ENCODE measurements around the gene CARMIL1. TPM values are rescaled to one million over a fixed set of nuclear protein-coding genes. Genes with fewer than 3 reads are reported as not detected.

The CARMIL1 gene
- 1.6 and 2.6 TPM in 2 replicates for total RNA-seq (2014; rRNA removed; shearing (Covaris generic))
- 1.7 and 2.1 TPM in 2 replicates for polyA plus RNA-seq (2014; cell fraction: nucleus; rRNA removed)

DNA sequence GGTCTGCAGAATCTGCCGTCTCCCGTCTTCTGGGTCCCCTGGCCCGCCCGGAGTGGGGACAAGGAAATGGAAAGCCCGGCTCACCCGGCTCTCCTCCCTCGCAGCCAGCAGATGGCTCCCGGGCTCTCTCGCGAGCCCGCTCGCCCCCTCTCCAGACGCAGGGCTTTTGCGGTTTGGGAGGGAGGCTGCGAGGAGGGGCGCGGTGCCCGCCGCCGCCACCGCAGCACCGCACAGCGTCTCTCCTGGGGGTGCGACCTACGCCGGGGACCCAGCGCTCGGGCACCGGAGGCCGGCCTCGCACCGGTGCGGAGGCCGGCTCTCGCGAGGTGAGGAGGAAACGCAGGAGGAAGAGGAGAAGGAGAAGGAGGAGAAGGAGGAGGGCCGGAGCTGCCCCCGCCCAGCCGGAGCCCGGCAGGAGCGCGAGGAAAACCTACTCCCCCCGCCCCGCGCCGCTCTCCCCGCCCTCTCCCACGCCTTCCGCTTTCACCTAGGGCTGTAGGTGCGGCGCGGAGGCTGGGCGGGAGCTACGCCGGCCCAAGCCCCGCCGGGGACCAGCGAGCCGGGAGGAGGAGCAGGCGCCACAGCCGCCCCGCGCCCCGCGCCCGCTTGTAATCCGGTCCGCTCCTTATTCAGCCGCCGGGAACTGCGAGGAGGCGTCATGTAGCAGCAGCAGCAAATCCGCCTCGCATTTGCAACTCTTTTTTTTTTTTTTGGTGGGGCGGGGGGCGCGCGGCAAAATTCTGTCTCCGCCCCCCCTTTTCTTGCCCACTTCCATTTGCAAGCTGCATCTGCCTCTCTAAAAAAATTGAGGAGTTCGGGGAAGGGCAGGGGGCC, at the start of gene CARMIL1:
Gene CARMIL1 (plus strand): TSS at position 461 of the 834 bp plus-strand sequence. CDS start 422 bp downstream, outside the sequence.
- DNase-seq (ENCODE audit: extremely low read depth, low read depth), result peak; percentile 39

DNA sequence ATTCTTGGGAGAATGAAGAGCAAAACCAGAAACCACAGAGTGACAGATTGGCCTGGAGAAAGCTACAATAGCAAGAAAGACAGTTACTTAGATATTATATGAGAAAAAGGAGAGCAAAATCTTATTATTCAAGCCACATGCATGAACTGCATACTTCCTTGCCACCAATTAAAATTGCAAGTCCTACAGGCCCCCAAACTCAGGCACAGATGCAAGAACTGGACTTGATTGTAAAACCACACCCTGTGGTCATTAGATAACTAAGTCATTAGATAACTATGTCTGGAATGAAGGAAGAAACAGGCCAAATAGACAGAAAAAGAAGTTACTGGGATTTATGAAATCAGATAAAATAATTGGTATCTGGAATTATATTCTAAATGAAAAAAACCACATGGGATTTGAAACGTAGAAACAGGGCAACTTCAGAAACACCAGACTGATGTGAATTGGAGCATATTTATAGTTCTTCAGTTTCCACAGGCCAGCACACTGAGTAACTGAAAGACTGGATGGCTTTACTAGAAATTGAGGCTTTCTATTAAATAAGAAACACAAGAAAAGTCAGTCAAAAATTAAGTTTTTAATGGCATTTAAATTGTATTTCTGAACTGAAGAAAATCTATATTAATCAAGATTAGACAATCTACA, 49.4 kb upstream of the CARMIL1 start:
- DNase-seq (ENCODE audit: extremely low read depth, low read depth), result no peak

DNA sequence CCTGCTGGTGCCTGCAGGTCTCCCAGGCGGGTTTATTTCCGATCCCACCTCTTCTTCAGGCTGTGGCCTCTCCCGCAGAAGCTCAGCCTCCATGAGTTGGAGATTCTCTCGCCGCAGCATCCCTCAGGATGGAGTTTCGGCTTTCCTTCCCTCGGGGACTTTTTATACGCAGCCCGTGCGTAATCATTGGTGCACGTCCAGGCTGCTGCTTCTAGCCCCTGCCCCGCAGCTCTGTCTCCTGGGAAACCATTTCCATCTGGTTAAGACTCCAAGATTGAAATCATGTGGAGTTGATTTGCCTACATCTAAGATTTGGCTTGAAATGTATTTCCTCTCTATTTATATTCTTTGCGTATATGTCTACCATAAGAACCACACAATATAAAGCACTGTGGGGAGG, 46.7 kb upstream of the CARMIL1 start:
- no peak for DNase-seq (ENCODE audit: extremely low read depth, low read depth)

DNA sequence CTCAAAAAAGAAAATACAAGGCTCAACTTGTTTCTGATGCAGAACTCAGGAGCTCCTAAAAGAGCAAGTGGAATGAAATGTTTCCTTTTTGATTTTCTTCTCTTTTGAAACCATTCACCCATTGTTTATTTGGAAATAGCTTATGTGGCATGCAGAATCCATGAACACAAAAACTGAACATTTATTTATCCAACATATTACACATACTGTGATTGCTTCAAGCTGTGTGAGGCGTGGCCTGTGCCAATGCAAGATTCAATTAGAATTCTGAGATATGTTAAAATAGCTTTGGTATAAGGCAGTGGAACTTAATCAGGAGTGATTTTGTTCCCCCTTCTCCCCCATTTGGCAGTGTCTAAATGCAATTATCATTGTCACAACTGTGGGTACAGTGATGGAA, 45.9 kb upstream of the CARMIL1 start:
- DNase-seq (ENCODE audit: extremely low read depth, low read depth), result no peak

DNA sequence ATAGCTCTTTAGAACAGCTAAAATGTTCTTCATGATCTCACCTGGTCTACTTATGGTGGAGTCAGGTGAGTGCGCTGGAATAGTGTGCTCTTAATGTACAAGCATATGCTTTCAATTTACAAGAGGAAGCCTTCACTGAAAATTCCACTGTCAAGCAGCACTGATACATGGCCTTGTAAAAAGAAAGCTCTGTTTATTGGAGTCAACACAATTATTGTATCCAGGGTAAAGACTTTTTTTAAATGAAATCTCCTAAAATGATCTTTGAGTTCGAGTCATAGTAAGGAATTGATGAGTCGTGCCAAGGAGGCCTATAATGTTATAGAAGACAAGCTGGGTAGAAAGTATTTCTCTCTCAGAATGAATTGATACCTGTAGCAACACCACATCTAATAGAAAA, 41.6 kb upstream of the CARMIL1 start:
- DNase-seq (ENCODE audit: extremely low read depth, low read depth), result no peak

DNA sequence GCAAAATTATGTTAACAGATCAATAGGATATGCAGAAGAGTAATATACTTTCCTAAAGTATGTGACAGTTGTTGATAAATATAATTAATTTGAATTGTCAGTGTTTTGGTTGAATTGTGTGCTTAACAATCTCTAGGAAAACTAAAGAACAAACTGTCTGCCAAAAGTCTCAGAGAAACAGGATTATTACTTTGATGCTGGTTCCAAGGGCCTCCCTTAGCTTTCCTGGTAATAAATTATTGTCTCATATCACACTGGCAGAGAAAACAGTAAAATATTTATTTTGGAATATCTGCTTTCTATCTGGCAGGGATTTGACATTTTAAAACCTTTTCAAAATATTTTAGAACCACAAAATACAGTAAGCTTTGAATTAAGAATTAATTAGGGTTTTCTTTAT, 40.1 kb upstream of the CARMIL1 start:
- no peak for DNase-seq (ENCODE audit: extremely low read depth, low read depth)

DNA sequence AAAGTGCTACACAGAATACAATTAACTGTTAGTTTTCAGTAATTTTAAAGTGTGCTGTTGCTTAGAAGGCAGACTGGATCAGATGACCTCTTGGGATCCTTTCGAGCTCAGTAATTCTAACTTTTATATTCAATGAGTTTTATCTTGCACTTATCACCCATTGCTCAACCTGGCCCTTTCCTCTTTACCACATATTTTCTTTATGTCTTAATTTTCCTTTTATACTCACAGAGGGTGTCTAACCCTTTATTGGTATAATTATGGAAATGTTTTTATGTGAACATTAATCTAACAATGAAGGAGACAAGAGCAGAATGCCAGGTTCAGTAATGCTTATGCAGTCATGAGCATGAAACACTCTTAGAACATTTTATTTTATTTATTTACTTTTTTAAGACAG, 39.7 kb upstream of the CARMIL1 start:
- DNase-seq (ENCODE audit: extremely low read depth, low read depth), result no peak

DNA sequence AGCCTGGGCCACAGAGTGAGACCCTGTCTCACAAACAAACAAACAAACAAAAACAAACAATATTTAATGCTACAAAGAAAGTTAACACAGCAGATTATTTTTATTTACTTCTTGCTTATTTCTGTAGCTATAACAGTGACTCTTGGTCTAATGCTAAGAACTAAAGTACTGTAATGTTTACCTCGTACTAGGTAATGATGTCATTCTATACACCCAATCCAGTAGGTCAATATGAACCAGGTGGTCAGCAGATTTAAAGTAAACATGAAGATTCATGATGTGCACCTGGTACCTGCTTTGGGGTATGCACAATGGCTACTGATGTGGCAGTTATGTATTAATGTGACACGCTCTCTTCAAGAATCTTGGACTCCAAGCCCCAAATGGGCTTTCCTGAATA, 36.6 kb upstream of the CARMIL1 start:
- DNase-seq (ENCODE audit: extremely low read depth, low read depth), result no peak

DNA sequence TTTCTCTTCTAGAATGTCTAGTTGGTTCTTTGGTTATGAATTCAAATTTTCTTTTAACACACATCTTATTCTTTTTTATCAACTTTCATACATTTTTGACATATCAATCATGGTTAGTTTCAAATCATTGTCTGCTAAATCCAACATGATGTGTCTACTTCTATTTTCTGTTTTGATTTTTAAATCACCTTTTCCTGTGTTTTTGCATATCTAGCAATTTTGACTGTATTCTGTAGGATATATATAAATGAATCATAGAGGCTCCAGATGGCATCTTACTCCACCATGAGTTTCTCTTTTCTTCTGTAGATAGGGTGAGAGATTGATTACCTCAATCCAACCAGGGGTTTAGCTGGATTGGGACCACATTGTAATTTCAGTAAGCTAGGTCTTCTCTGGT, 34.3 kb upstream of the CARMIL1 start:
- no peak for DNase-seq (ENCODE audit: extremely low read depth, low read depth)

DNA sequence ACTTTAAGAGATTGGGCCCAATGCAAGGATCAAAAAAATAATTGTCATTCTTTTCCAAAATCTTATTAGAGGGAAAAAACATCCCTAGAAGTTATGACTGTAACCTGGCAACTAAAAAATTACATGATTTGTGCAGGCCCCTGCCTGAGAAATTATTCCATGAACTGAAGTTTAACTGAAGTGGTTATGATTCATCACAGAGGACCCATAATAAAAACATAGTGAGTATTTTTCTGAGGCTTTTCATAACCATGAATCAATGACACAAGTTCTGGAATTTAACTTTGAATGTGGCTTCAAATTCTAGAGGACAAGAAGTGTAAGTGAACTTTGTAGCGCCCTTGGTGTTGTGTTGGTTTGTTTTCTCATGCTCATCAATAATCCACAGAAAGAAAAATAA, 31.1 kb upstream of the CARMIL1 start:
- DNase-seq (ENCODE audit: extremely low read depth, low read depth), result no peak

DNA sequence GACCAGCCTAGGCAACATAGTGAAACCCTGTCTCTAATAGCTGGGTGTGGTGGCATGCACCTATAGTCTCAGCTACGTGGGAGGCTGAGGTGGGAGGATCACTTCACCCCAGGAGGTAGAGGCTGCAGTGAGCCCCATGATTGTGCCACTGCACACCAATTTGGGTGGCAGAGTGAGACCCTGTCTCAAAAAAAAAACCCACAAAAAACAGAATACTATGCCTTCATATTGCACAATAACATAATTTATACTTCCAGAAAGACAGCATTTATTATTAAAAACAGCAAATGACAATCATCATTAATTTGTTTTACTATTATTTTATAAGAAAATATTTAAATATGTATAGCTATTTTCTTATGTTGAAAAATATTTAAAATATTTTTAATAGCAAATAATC, 30.0 kb upstream of the CARMIL1 start:
- DNase-seq (ENCODE audit: extremely low read depth, low read depth), result no peak

DNA sequence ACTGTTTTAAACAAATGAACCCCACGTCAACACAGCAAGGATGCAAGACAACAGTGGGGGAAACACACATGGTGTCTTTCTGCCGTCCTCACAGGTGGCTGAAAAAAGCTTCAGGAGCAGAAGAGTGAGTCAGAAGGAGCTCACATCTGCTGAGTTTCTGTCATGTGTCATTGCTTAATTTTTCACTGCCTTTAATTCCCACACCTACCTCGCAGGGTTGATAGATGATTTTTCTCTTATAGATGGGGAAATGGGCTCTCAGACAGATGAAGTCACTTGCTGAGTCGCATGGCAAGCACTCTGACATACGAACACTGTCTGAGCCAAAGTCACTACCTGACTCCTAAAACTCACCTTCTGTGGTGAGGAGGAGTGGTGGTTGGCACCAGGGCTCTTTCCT, 28.3 kb upstream of the CARMIL1 start:
- DNase-seq (ENCODE audit: extremely low read depth, low read depth), result no peak

DNA sequence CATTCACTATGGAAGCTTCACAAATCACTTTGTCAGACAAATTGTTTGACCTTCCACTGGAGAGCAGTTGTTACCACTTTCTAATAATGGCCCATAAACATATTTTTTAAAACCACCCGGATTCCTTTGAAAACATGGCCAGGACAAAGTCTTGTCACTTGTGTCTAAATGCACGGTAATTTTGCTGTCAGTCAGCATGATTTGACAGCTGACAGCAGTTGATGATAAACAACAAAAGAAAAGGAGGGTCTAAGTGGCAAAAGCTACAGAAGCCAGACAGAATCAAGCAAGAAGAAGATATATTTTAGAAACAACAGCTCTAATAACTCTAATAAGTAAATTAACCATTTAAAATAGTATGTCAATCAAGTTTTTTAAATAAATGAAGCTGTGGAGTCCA, 27.7 kb upstream of the CARMIL1 start:
- DNase-seq (ENCODE audit: extremely low read depth, low read depth), result no peak

DNA sequence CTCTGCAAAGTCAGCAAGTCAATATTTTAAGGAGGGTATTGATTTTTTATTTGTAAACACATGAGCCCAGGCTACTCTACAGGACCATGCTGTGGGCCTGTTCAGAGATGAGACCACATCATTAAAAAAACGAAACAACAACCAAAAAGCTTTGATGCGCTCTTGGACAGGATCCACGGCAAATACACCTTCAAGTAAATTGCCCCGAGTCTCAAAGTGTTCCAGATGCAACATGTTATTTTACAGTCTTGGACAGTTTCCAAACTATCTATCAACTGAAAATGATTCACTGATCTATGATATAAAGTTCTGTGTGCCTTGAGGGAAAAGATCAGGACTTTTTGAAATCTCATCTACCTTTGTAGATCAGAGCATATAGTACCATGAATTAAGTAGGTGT, 25.8 kb upstream of the CARMIL1 start:
- DNase-seq (ENCODE audit: extremely low read depth, low read depth), result no peak

DNA sequence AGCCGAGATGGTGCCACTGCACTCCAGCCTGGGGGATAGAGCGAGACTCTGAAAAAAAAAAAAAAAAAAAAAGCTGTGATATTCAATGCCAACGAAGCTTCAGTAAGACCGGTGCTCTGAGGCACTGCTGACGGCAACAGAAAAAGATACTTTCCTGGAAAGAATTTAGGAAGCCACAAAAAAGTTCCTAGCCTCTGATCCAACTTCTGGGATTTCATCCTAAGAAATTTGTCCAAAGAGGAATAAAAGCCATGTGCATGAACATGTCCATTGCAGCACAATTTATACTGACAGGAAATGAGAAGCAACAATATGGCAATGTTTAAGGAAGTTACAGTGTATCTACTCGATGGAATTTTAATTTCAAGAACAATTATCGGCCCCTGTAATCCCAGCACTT, 24.5 kb upstream of the CARMIL1 start:
- DNase-seq (ENCODE audit: extremely low read depth, low read depth), result no peak

DNA sequence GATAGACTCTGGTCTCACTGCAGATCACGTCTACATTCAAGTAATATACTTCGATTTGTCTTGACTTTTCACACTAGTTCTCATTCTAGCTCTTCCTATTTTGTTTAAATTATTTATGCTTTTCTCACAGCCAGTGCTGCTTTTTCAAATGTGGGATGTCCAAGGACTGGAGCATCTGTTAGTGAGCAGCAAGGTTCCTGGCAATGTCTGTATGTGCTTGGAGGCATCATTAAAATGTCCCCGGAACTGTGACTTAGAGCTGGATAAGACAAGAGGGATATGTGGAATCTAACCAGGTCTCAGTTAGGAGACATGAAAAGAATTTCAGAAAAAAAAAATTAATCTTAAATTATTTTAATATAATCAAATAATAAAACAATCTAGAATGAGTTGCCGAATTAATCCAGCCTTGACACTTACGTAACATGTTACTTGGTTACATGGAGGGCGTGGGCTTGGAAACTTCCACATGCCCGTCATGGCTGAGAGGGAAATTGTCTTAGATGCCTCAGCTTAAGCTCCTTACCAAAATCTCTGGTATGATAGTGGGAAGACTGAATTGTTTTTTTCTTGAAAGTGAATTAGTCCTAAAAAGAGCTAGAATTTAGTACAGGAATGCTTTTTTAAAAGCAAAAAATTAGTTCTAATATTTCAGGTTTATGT, 21.4 kb upstream of the CARMIL1 start:
- DNase-seq (ENCODE audit: extremely low read depth, low read depth), result no peak

DNA sequence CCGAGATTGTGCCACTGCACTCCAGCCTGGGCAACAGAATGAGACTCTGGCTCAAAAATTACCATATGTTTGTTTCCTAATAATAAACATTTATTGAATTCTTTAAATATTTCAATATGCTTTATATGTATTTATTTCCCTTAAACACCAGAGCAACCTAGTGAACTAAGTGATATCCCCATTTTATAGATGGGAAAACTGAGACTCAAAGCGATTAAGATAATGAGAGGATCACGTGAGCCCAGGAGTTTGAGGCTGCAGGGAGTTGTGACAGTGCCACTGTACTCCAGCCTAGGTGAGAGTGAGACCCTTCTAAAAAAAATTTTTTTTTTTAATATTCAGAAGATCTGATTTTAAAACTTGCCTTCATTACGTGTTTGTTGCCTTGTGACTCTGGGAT, 19.4 kb upstream of the CARMIL1 start:
- no peak for DNase-seq (ENCODE audit: extremely low read depth, low read depth)

DNA sequence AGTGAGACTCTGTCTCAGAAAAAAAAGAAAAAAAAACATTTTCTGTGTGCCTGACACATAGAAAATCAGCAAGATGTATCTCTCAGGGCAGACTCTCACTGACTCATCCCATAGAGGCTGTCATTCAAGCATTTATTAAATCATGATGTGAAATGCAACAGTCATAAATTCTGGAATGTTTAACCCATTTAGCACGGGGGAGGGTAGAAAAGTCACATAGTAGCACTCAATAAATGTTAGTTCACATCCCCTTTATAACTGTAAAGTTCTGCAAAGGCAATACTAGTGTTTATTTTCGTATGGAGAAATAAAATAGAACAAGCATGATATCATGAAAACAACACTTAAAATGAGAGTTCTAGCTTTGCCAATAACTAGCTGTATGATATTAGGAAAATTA, 15.5 kb upstream of the CARMIL1 start:
- no peak for DNase-seq (ENCODE audit: extremely low read depth, low read depth)

DNA sequence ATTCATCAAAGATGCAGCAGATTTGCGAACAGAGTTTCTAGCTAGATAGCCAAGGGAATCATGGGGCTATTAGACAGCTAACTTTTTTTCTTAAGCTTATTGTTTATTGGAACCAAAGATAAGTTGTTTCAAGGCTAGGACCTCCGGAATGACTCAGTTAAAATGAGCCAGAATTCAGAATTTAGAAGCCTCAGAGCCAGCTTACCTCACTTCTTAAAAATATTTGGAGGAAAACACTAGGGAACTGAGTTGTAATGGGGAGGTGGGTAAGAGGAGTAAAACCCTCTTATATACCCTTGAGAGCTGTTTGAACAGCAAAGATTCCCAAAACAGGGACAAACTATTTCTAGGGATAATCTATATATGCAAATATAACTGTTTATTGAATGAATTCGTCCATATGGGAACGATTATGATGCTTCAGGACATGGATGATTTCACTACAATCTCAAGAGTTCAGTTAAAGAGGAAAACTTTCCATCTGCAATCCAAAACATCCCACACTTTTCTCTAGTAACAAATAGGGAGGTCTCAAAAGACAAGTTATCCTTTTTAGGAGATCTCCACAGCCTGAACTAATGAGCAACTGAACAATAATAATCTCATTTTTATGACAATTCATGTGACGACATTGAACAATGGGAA, 12.6 kb upstream of the CARMIL1 start:
- DNase-seq (ENCODE audit: extremely low read depth, low read depth), result no peak

DNA sequence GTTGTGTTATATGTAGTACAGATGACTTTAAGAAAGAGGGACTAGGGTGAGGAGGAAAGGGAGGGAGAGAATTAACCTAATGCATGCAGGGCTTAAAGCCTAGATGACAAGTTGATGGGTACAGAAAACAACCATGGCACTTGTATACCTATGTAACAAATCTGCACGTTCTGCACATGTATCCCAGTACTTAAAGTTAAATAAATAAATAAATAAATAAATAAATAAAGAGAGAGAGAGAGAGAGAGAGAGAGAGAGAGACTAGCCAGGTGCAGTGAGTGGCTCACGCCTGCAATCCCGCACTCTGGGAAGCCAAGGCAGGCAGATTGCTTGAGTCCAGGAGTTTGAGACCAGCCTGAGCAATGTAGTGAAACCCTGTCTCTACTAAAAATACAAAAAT, 11.5 kb upstream of the CARMIL1 start:
- no peak for DNase-seq (ENCODE audit: extremely low read depth, low read depth)

DNA sequence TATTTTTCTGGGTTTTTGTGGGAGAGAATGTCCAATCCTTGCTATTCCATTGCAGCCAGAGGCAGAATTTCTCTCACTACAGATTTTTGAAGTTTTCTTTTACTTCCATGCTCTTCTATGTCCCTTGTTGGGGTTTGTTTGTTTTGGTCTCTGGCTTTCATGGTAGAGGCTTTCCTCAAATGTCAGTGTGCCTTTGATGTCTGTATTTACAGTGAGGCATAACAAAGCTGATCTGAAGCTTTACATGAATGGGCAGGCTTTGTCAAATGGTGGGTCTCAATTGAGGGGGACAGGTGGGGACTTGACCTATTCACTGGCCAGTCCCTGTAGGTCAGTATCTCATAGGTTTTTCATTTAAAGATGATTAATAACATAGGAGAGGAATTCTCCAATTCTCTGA, 8.6 kb upstream of the CARMIL1 start:
- DNase-seq (ENCODE audit: extremely low read depth, low read depth), result no peak
